H1 (cell line): ENCODE results near the gene COPS7A. TPM values are rescaled to one million over a fixed set of nuclear protein-coding genes. Genes with fewer than 3 reads are reported as not detected.

Experiments
- BACH1 ChIP-seq: IDR thresholded peaks from 2 replicates; pipeline ENCODE4 v1.6.1; 2012; ENCODE audit warnings: low read length, improper control_type of control experiment
- polyA plus RNA-seq, 7 experiments: library from polyadenylated mRNA; depleted of rRNA in 3 of 7; stranded (reverse) in 5 of 7; unstranded in 2 of 7; fragments of >200 nt in 5 of 7; fragments of 200-250 nt in 2 of 7; gene quantifications; 1 replicate in 5 of 7; 2 replicates in 1 of 7; 4 replicates in 1 of 7; pipeline versions ENCODE4 v1.2.1 to v1.2.3, GENCODE V29; 2011 to 2013; ENCODE audit warnings: missing spikeins in 2 of 7, mixed read lengths in 2 of 7
- total RNA-seq: library from RNA; stranded (reverse); fragmentation: NEBNext Ultra II Directional; extraction: Animal tissue kit (Norgen Biotek cat#: 25700); gene quantifications from 2 replicates; pipeline ENCODE4 v1.2.1, GENCODE V29; 2021

Gene COPS7A
- total and polyA plus RNA-seq, 2 of the 8 experiments (the other 6 are each of a cell fraction or from before 2014, with no cell fraction given) = 44.5 to 95.9 TPM

GRCh38 chr12:6779708-6780432 lies 56.0 kb downstream of the COPS7A start (continued):
- no peak for TF ChIP-seq BACH1
